ENCODE results near the gene KLF2.
"Not testable (repeated sequence)": the region's sequence is repeated elsewhere in the genome, so short reads cannot be mapped to it uniquely, and the experiment has no call there.

KLF2 gene

DNA sequence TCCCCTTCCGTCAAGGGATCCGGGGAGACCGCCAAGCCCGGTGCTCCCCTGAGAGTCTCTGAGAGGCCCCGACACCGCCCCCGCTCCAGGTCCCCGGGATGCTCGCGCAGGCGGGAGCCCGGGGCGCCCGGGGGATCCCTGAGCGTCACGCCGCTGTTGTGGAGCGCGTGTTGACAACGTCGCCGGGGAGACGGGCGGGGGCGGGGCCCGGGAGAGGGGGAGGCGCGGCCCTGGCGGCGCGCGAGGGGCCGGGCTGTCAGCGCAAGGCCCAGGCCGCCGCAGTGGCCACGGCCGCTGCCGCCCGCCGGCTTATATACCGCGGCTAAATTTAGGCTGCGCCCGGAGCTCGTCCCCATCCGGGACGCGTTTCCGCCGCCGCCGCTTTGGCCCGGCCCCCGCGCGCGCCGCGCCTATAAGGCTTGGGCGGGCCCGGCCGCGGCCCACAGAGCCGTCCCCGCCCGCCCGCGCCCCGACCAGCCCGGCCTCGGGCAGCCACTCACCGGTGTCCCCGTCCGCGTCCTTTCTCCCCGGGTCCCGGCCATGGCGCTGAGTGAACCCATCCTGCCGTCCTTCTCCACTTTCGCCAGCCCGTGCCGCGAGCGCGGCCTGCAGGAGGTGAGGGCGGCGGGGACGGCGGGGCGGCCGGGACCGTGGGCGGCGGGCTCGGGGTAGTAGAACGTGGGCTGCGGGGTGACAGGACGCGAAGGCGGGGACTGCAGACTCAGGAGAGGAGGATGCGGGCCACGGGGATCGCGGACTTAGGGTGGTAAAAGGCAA is at the start of gene KLF2:
Gene KLF2, plus strand, starts transcription at position 443 of the 777 bp plus-strand sequence. Its CDS starts 98 bp downstream, at position 541.
- peak; percentile 97 for TF ChIP-seq POLR2A (IDR thresholded peaks at IDR 0.05; ENCODE audit: low read depth, low read length)
- FAIRE-seq (no peak), DNase-seq (ENCODE audit: insufficient read length, low spot score) (peak; percentile 95)

DNA sequence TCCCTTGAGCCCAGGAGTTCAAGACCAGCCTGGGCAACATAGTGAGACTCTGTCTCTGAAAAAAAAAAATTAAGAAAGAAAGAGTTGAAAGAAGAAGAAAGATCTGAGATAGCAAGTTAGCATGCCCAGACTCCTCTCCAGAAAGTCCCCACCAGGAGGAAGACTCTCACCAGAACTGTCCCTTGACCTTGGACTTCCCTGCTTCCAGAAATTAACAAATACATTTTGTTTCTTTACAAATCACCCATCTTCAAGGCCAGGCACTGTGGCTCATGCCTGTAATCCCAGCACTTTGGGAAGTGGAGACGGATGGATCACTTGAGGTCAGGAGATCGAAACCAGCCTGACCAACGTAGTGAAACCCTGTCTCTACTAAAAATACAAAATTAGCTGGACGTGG is 44.3 kb upstream of the KLF2 start:
- no peak for DNase-seq (ENCODE audit: insufficient read length, low spot score)
- TF ChIP-seq POLR2A (IDR thresholded peaks at IDR 0.05; ENCODE audit: low read depth, low read length) = no peak
- FAIRE-seq = no peak

GRCh38 chr19:16281743-16282142 is 42.9 kb upstream of the KLF2 start:
- no peak for FAIRE-seq
- DNase-seq (ENCODE audit: insufficient read length, low spot score) = no peak
- TF ChIP-seq POLR2A (IDR thresholded peaks at IDR 0.05; ENCODE audit: low read depth, low read length) = no peak

- no peak for DNase-seq (ENCODE audit: insufficient read length, low spot score)
- FAIRE-seq = no peak
- no peak for TF ChIP-seq POLR2A (IDR thresholded peaks at IDR 0.05; ENCODE audit: low read depth, low read length)
Measured at GRCh38 chr19:16283210-16284061, 41.2 kb upstream of the KLF2 start.

GRCh38 chr19:16284505-16284904 is 40.1 kb upstream of the KLF2 start:
- FAIRE-seq = no peak
- DNase-seq (ENCODE audit: insufficient read length, low spot score) = no peak
- no peak for TF ChIP-seq POLR2A (IDR thresholded peaks at IDR 0.05; ENCODE audit: low read depth, low read length)

GRCh38 chr19:16285079-16285478 is 39.5 kb upstream of the KLF2 start:
- FAIRE-seq; DNase-seq (ENCODE audit: insufficient read length, low spot score): not testable (repeated sequence)

DNA sequence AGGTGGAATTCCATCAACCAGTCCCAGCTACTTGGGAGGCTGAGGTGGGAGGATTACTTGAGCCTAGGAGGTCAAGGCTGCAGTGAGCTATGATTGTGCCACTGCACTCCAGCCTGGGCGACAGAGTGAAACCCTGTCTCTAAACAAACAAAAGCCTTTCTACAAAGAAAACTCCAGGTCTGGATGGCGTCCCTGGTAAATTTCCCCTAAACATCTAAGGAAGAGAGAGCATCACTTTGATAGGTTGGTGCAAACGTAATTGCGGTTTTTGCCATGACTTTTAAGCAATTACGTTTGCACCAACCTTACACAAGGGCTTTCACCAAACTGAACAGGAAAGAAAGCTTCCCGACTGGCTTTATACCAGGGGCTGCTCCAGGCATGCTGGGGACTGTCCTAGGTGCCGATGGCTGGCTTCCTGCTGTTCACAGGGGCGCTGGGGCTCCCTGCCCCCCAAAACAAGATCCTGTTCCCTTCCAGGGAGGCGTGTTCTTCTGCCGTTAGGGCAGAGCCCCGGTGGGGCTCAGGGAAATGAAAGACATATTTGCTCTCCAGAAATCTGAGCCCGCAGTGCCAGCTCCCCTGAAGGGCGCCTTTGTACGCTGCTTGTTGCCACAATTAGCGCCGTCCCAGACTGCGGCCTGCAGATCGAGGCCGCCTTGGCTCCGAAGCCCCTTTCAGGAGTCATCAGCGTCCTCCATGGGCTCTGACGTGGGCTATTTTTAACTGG is 38.7 kb upstream of the KLF2 start:
- FAIRE-seq (no peak), DNase-seq (ENCODE audit: insufficient read length, low spot score) (no peak)
- TF ChIP-seq POLR2A (IDR thresholded peaks at IDR 0.05; ENCODE audit: low read depth, low read length) = no peak

DNA sequence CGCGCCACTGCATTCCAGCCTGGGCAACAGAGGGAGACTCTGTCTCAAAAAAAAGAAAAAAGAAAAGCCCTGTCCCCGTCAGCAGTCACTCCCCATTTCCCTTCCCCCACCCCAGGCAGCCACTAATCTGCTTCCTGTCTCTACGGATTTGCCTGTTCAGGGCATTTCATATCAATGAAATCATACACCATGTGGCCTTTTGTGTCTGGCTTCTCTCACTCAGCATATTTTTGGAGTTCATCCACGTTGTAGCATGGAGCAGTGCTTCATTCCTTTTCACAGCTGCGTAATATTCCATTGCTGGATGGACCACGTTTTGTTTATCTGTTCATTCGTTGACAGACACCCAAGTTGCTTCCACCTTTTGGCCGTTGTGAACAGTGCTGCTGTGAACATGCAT is 36.1 kb upstream of the KLF2 start:
- no peak for FAIRE-seq
- DNase-seq (ENCODE audit: insufficient read length, low spot score) = no peak
- no peak for TF ChIP-seq POLR2A (IDR thresholded peaks at IDR 0.05; ENCODE audit: low read depth, low read length)

DNA sequence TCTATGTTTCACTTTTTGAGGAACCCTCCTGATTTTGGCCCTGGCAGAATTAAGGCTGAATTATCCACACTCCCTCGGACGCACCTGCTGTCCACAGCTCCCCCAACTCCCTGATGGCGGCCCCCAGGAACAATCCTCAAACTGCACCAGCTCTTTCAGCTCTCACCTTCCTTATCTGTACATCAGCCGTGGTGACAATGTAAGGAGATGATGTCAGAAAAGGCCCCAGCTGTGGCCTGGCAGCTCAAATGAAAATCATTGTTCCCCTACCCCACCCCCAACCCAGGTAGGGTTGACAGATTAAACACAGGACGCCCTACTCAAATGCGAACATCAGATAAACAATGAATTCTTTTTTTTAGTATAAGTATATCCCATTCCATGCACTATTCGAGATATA is 35.0 kb upstream of the KLF2 start:
- TF ChIP-seq POLR2A (IDR thresholded peaks at IDR 0.05; ENCODE audit: low read depth, low read length) = no peak
- FAIRE-seq (no peak), DNase-seq (ENCODE audit: insufficient read length, low spot score) (no peak)

- DNase-seq (ENCODE audit: insufficient read length, low spot score) (no peak), FAIRE-seq (no peak)
- TF ChIP-seq POLR2A (IDR thresholded peaks at IDR 0.05; ENCODE audit: low read depth, low read length) = no peak
Measured at GRCh38 chr19:16290692-16291091, 33.9 kb upstream of the KLF2 start.

DNA sequence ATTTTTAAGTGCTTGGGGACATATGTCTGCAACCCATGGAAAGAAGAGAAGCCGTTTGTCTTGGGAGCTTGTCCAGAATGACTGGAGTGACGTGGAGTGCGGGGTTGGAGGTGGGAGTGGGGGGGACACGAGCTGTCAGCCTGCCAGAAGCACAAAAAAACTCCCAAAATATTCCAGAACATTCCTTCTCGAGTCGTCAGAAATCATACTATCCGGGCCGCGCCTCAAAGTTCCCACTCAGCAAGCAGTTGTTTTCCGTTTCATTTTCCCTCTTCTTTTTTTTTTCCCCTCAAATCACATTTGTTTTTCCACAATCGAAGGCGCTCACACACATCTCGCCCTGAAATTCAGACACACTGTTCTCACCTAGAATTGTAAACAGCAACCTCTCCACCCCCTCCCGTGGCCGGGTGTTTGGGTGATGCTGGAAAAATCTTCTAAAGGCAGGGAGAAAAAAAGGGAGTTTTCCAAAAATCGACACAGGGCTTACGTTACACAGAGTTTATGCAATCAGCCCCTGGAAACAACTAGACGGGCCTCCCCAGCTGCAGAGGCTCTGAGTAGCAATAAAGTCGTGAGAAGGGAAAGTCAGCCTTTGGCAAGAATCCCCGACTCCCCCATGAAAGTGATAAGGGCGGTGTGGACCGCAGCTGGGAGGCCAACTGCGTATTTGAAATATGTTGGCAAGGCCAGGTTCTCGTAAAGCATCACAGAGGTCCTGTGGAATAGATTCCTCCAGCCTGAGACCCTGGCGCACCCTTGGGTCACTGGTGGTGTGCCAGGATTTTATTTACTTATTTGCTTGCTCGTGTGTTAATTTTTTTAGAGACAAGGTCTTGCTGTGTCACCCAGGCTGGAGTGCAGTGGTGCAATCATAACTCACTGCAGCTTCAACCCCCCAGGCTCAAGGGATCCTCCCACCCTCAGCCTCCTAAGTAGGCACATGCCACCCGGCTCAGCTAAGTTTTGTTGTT is 31.2 kb upstream of the KLF2 start:
- peak; percentile 55 for DNase-seq (ENCODE audit: insufficient read length, low spot score)
- FAIRE-seq = no peak

DNA sequence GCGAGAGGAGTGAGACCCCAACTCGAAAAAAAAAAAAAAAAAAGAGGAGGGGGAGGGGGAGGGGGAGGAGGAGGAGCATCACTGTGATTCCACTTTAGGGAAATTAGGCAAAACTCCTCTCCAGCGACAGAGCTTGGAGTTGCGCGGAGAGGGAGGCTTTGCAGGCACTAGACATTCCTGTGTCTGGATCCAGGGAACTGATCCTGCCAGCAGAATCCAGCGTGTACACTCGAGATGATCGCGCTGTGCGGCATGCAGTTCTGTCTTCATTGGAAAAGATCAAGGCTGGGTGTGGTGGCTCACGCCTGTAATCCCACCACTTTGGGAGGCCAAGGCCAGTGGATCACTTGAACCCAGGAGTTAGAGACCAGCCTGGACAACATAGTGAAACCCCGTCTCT is 29.6 kb upstream of the KLF2 start:
- DNase-seq (ENCODE audit: insufficient read length, low spot score) (no peak), FAIRE-seq (no peak)
- no peak for TF ChIP-seq POLR2A (IDR thresholded peaks at IDR 0.05; ENCODE audit: low read depth, low read length)

More for the DNA sequence above, 31.2 kb upstream of the KLF2 start:
- no peak for TF ChIP-seq POLR2A (IDR thresholded peaks at IDR 0.05; ENCODE audit: low read depth, low read length)

GRCh38 chr19:16296713-16297112 is 27.9 kb upstream of the KLF2 start:
- DNase-seq (ENCODE audit: insufficient read length, low spot score) = no peak
- no peak for FAIRE-seq
- no peak for TF ChIP-seq POLR2A (IDR thresholded peaks at IDR 0.05; ENCODE audit: low read depth, low read length)
